ENCODE measurements around the gene EML6.

The EML6 gene

DNA sequence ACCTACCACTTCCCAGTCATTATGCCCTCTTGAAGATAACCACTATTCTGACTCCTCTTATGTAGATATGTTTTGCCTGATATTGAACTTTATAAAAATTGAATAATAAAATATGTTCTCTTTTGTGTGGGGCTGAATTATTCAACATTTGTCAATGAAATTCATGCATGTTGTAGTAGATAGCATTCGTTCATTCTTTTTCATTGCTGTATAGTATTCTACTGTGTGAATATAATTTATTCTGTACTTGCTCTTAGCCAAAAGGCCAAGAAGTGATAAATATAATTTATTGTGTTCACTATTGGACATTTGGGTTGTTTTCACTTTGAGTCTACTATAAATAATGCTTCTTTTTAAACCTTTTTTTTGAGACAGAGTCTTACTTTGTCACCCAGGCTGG, 29.0 kb downstream of the EML6 start:
- H3K4me1 ChIP-seq (ENCODE audit: insufficient read depth, low read length, poor library complexity, severe bottlenecking) = peaks cover 2% of the 10 kb centered on the region
- H4K20me1 ChIP-seq (ENCODE audit: insufficient read depth, low read length, poor library complexity, severe bottlenecking) = no peaks in the 10 kb centered on the region
- H3K9me2 ChIP-seq (replicated peaks; ENCODE audit: low read depth, low read length) = no peaks in the 10 kb centered on the region; the same call in 1 of the 2 replicates
- no peak overlapping the region for H3K4me3 ChIP-seq (ENCODE audit: low read length, poor library complexity, severe bottlenecking)
- no peaks in the 10 kb centered on the region for H3K79me2 ChIP-seq (ENCODE audit: insufficient read depth, low read length)
- H3K4me2 ChIP-seq (ENCODE audit: low read depth, low read length, poor library complexity, severe bottlenecking) = no peak overlapping the region
- no peak overlapping the region for H3K9ac ChIP-seq (ENCODE audit: low read depth, low read length, poor library complexity, severe bottlenecking)
- H3K27me3 ChIP-seq (ENCODE audit: insufficient read depth, low read length, poor library complexity, severe bottlenecking) = no peaks in the 10 kb centered on the region
- H3K9me3 ChIP-seq (ENCODE audit: insufficient read depth, low read depth, low read length) = no peaks in the 10 kb centered on the region
- H3F3A ChIP-seq (ENCODE audit: low read depth) = no peaks in the 10 kb centered on the region
- TF ChIP-seq EZH2phosphoT487 (IDR thresholded peaks at IDR 0.05; ENCODE audit: borderline replicate concordance) (no peak), CTCF (conservative IDR thresholded peaks at IDR 0.05; ENCODE audit: low read length) (no peak)
- H3K36me3 ChIP-seq (ENCODE audit: insufficient read depth, low read length) = no peaks in the 10 kb centered on the region
- no peak overlapping the region for H2AFZ ChIP-seq (ENCODE audit: low read length)

GRCh38 chr2:54755641-54756326, 32.3 kb downstream of the EML6 start:
- no peak overlapping the region; the same call in 1 of the 2 replicates for H2AFZ ChIP-seq (ENCODE audit: low read length)
- peaks cover 5% of the 10 kb centered on the region for H3K4me1 ChIP-seq (ENCODE audit: insufficient read depth, low read length, poor library complexity, severe bottlenecking)
- H3K4me2 ChIP-seq (ENCODE audit: low read depth, low read length, poor library complexity, severe bottlenecking) = no peak overlapping the region
- H3K4me3 ChIP-seq (ENCODE audit: low read length, poor library complexity, severe bottlenecking) = no peak overlapping the region
- no peak overlapping the region for H3K9ac ChIP-seq (ENCODE audit: low read depth, low read length, poor library complexity, severe bottlenecking)
- no peaks in the 10 kb centered on the region for H3K27me3 ChIP-seq (ENCODE audit: insufficient read depth, low read length, poor library complexity, severe bottlenecking)
- TF ChIP-seq EZH2phosphoT487 (IDR thresholded peaks at IDR 0.05; ENCODE audit: borderline replicate concordance) (no peak), CTCF (conservative IDR thresholded peaks at IDR 0.05; ENCODE audit: low read length) (no peak)
- H4K20me1 ChIP-seq (ENCODE audit: insufficient read depth, low read length, poor library complexity, severe bottlenecking) = no peaks in the 10 kb centered on the region
- no peaks in the 10 kb centered on the region for H3K9me2 ChIP-seq (replicated peaks; ENCODE audit: low read depth, low read length)
- no peaks in the 10 kb centered on the region for H3K36me3 ChIP-seq (ENCODE audit: insufficient read depth, low read length)
- no peaks in the 10 kb centered on the region for H3K9me3 ChIP-seq (ENCODE audit: insufficient read depth, low read depth, low read length)
- no peaks in the 10 kb centered on the region for H3F3A ChIP-seq (ENCODE audit: low read depth)
- no peaks in the 10 kb centered on the region for H3K79me2 ChIP-seq (ENCODE audit: insufficient read depth, low read length)

DNA sequence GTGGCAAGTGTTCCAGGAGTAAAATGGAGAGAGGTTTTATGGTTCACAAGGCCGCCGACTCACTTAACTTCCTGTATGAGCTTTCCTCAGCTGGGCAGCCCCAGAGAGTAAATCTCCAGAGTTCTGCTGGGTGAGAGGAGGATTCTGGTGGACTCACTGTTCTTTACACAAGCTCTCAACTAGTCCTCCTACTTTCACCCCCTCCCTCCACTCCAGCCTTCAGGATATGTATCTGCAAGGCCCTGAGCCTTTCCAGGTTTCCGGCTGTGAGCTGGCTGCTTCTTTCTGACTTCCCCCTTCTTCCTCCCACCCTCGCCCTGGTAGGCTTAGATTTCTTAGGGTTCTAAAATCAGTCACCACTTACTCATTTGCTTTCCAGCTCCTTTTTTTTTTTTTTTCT, 34.0 kb downstream of the EML6 start:
- no peaks in the 10 kb centered on the region for H3K36me3 ChIP-seq (ENCODE audit: insufficient read depth, low read length)
- no peaks in the 10 kb centered on the region for H3K9me2 ChIP-seq (replicated peaks; ENCODE audit: low read depth, low read length)
- H3K4me1 ChIP-seq (ENCODE audit: insufficient read depth, low read length, poor library complexity, severe bottlenecking) = peaks cover 5% of the 10 kb centered on the region
- no peaks in the 10 kb centered on the region for H4K20me1 ChIP-seq (ENCODE audit: insufficient read depth, low read length, poor library complexity, severe bottlenecking)
- peak overlapping the region; percentile 19 for H3K4me2 ChIP-seq (ENCODE audit: low read depth, low read length, poor library complexity, severe bottlenecking)
- no peak overlapping the region for H3K4me3 ChIP-seq (ENCODE audit: low read length, poor library complexity, severe bottlenecking)
- no peaks in the 10 kb centered on the region for H3K27me3 ChIP-seq (ENCODE audit: insufficient read depth, low read length, poor library complexity, severe bottlenecking)
- no peaks in the 10 kb centered on the region for H3F3A ChIP-seq (ENCODE audit: low read depth)
- H2AFZ ChIP-seq (ENCODE audit: low read length) = peak overlapping the region; percentile 92
- no peaks in the 10 kb centered on the region for H3K79me2 ChIP-seq (ENCODE audit: insufficient read depth, low read length)
- no peaks in the 10 kb centered on the region for H3K9me3 ChIP-seq (ENCODE audit: insufficient read depth, low read depth, low read length)
- no peak overlapping the region for H3K9ac ChIP-seq (ENCODE audit: low read depth, low read length, poor library complexity, severe bottlenecking)
- TF ChIP-seq CTCF (conservative IDR thresholded peaks at IDR 0.05; ENCODE audit: low read length) (no peak), EZH2phosphoT487 (IDR thresholded peaks at IDR 0.05; ENCODE audit: borderline replicate concordance) (no peak)
